Natural killer cell (primary cell): Measurements from ENCODE around the gene GALNT7. TPM values are rescaled to one million over a fixed set of nuclear protein-coding genes. Genes with fewer than 3 reads are reported as not detected.

Experiments used
- ATAC-seq, 3 donors: fragments of 150-1000 bp in 2 of 3; fragments of 200-7000 bp in 1 of 3; cut with Tn5 transposase; 1 replicate in 1 of 3; 2 replicates in 2 of 3; pipeline ENCODE4 v1.10.0; 2021; ENCODE audit warnings: mild to moderate bottlenecking in 2 of 3, moderate library complexity in 2 of 3
- DNase-seq, 2 donors: peaks; one replicate each; pipeline versions ENCODE4 v3.0.0 to v3.0.0-alpha.2; 2013 to 2021; ENCODE audit warnings: mixed read lengths in 1 of 2
- H3K27ac ChIP-seq: one replicate; pipeline ENCODE4 v1.5.1; 2013; ENCODE audit warnings: mild to moderate bottlenecking, low read length
- H3K27me3 ChIP-seq: one replicate; pipeline ENCODE4 v1.6.1; 2013; ENCODE audit warnings: low read length; ENCODE audit not compliant: control insufficient read depth, insufficient read depth
- H3K36me3 ChIP-seq: one replicate; pipeline ENCODE4 v1.6.1; 2013; ENCODE audit warnings: low read length; ENCODE audit not compliant: control insufficient read depth, insufficient read depth
- H3K4me1 ChIP-seq: one replicate; pipeline ENCODE4 v1.6.1; 2013; ENCODE audit warnings: low read length; ENCODE audit not compliant: control insufficient read depth, insufficient read depth
- H3K4me3 ChIP-seq: one replicate; pipeline ENCODE4 v1.5.1; 2013; ENCODE audit warnings: low read length
- H3K9me3 ChIP-seq: one replicate; pipeline ENCODE4 v1.6.1; 2013; ENCODE audit warnings: low read length; ENCODE audit not compliant: control insufficient read depth, insufficient read depth
- H3K27ac Mint-ChIP-seq, 2 donors: one replicate each; pipeline ENCODE4 v1.8.0; 2022; ENCODE audit warnings: mild to moderate bottlenecking in 2 of 2, mixed read lengths in 2 of 2, moderate library complexity in 1 of 2
- H3K27me3 Mint-ChIP-seq, 2 donors: one replicate each; pipeline ENCODE4 v1.8.0; 2022; ENCODE audit warnings: low read depth in 2 of 2, mixed read lengths in 2 of 2
- H3K36me3 Mint-ChIP-seq: one replicate; pipeline ENCODE4 v1.8.0; 2022; ENCODE audit warnings: mixed read lengths
- H3K4me1 Mint-ChIP-seq, 2 donors: one replicate each; pipeline ENCODE4 v1.8.0; 2022; ENCODE audit warnings: mixed read lengths in 2 of 2
- H3K4me3 Mint-ChIP-seq: one replicate; pipeline ENCODE4 v1.8.0; 2022; ENCODE audit warnings: mild to moderate bottlenecking, moderate library complexity, mixed read lengths
- H3K9me3 Mint-ChIP-seq, 2 donors: one replicate each; pipeline ENCODE4 v1.8.0; 2022; ENCODE audit warnings: mixed read lengths in 2 of 2
- CTCF ChIP-seq: fragments of 200-600 bp; IDR thresholded peaks from one replicate; pipeline ENCODE4 v1.8.0; 2022; ENCODE audit warnings: antibody characterized with exemption
- WGBS: methylation state at CpG from one replicate; pipeline ENCODE4 v1.1.7; 2013; ENCODE audit warnings: missing lambda C conversion rate; ENCODE audit not compliant: insufficient coverage; 5-methylcytosine and 5-hydroxymethylcytosine counted together
- intact Hi-C: fragments of 100-400 bp; cut with micrococcal nuclease; formaldehyde crosslinking; loops from one replicate; pipeline ENCODE4 v1.14.2; 2022
- total RNA-seq, 4 donors: library from RNA; stranded (reverse); fragments of 120-200 nt in 1 of 4; gene quantifications; one replicate each; pipeline versions ENCODE4 v1.2.3 to v1.2.4, GENCODE V29; 2013 to 2022

GALNT7 gene
- total RNA-seq, 3 donors from 2014 or later (not counting 1 experiment from before 2014, with no cell fraction given) = 10.9 to 20.8 (median 15.6) TPM

DNA sequence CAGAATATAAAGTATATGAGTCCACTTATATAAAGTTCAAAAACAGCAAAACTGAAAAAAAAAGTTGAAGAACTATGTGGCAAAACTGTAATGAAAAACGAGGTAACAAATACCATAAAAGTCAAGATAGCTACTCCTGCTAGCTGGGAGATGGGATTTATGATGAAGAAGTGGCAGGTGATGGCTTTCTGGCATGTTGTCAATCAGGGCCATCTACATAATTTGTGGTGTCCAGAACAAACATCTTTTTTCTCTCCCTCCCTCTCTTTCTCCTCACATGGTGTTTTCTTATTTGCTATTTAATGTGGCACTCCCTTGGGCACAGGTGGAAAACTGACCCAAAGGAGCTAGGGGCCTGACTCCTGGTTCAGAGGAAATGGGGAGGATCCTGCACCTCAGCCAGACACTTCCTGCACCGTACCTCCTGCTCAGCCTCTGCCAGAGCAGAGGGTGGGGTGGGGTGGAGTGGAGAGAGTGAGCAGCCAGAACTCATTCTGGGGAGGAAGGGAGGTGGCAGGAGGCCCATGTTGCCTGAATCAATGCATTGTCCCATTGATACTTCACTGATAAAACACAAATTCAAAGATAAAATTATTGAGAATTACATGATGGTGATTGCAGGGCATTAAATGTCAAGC is 196.9 kb downstream of the GALNT7 start:
- peaks cover 7% of the 10 kb centered on the region in 2 donors for H3K4me1 Mint-ChIP-seq
- no peaks in the 10 kb centered on the region for H3K9me3 ChIP-seq
- no peaks in the 10 kb centered on the region for H3K36me3 ChIP-seq
- no peak overlapping the region for H3K27ac Mint-ChIP-seq
- no peak overlapping the region for H3K4me3 Mint-ChIP-seq
- H3K27me3 Mint-ChIP-seq = peaks cover 0 to 2% of the 10 kb centered on the region in 2 donors
- no peak for TF ChIP-seq CTCF
- no peak for ATAC-seq
- no peak overlapping the region for H3K27ac ChIP-seq
- no peaks in the 10 kb centered on the region for H3K9me3 Mint-ChIP-seq
- no peaks in the 10 kb centered on the region for H3K27me3 ChIP-seq
- peaks cover 9% of the 10 kb centered on the region for H3K4me1 ChIP-seq
- peak in 1 of 2 donors; percentile 17 for DNase-seq
- no peaks in the 10 kb centered on the region for H3K36me3 Mint-ChIP-seq
- no peak overlapping the region for H3K4me3 ChIP-seq
- 0% methylated on average over 2 of the region's 2 CpGs for WGBS
- intact Hi-C loops = no loop called here

DNA sequence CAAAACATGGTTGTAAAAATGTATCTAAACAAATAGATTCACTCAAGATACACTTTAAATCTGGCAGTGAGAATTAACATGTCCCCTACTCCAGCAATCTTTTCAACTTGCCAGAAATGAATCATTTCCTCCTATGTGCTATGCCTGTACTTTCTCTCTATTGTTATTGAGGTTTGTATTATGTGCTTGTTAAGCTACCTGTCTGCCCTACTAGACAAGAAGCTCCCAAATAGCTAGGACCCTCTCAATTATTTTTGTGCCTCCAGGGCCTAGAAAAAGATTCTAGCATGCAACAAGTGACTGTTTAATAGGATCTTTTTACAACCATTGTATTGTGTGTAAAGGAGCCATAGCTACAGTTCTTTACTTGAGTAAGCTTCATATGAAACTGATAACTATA is 198.7 kb downstream of the GALNT7 start:
- Mint-ChIP-seq H3K36me3 (no peaks in the 10 kb centered on the region), H3K4me3 (peak overlapping the region; percentile 61), H3K27ac (no peak overlapping the region), H3K27me3 (peaks cover 0 to 2% of the 10 kb centered on the region in 2 donors), H3K4me1 (peaks cover 16 to 21% of the 10 kb centered on the region in 2 donors), H3K9me3 (no peaks in the 10 kb centered on the region)
- no peak overlapping the region for H3K27ac ChIP-seq
- H3K9me3 ChIP-seq = no peaks in the 10 kb centered on the region
- H3K36me3 ChIP-seq = no peaks in the 10 kb centered on the region
- no peak overlapping the region for H3K4me3 ChIP-seq
- no peak for TF ChIP-seq CTCF
- intact Hi-C loops = no loop called here
- no peak for ATAC-seq
- peaks cover 16% of the 10 kb centered on the region for H3K4me1 ChIP-seq
- no peak for DNase-seq
- H3K27me3 ChIP-seq = no peaks in the 10 kb centered on the region

DNA sequence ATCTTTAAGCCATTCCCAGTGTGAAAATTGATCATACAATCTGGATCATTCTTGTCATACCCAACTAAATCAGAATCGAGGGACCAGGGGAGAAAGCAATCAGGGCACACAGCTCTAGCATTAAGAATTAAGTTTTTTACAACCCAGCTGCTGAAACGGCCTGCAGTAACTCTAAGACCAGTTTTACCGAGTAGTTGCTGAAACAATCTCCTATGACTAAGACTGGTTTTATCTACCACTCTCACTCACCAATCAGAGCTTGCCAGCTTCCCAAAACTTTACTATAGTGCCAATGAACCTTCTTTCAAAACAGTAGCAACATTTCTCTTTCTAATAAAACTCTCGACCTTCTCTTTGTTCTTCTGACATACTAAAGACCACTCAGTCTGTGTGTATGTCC is 199.3 kb downstream of the GALNT7 start:
- Mint-ChIP-seq H3K36me3 (no peaks in the 10 kb centered on the region), H3K4me1 (peaks cover 16 to 21% of the 10 kb centered on the region in 2 donors), H3K27me3 (peaks cover 0 to 2% of the 10 kb centered on the region in 2 donors), H3K27ac (no peak overlapping the region), H3K4me3 (no peak overlapping the region), H3K9me3 (no peaks in the 10 kb centered on the region)
- DNase-seq (no peak), ATAC-seq (no peak)
- intact Hi-C loops = no loop called here
- Histone ChIP-seq H3K27ac (no peak overlapping the region), H3K4me1 (peaks cover 16% of the 10 kb centered on the region), H3K4me3 (no peak overlapping the region), H3K36me3 (no peaks in the 10 kb centered on the region), H3K9me3 (no peaks in the 10 kb centered on the region), H3K27me3 (no peaks in the 10 kb centered on the region)
- TF ChIP-seq CTCF = no peak
- WGBS = 65% methylated on average over 4 of the region's 4 CpGs

- peak; percentile 24 to 45 (median 27) for ATAC-seq
- intact Hi-C loops = no loop called here
- H3K27me3 ChIP-seq = no peaks in the 10 kb centered on the region
- no peak for DNase-seq
- no peaks in the 10 kb centered on the region for H3K9me3 ChIP-seq
- no peaks in the 10 kb centered on the region for H3K27me3 Mint-ChIP-seq
- H3K27ac ChIP-seq = peak overlapping the region; percentile 92
- H3K36me3 ChIP-seq = no peaks in the 10 kb centered on the region
- H3K4me3 Mint-ChIP-seq = peak overlapping the region; percentile 100
- peak overlapping the region; percentile 98 for H3K4me3 ChIP-seq
- H3K9me3 Mint-ChIP-seq = no peaks in the 10 kb centered on the region
- 1% methylated on average over 13 of the region's 14 CpGs for WGBS
- peak overlapping the region; percentile 92 to 94 for H3K27ac Mint-ChIP-seq
- H3K36me3 Mint-ChIP-seq = no peaks in the 10 kb centered on the region
- H3K4me1 Mint-ChIP-seq = peaks cover 21 to 26% of the 10 kb centered on the region in 2 donors
- TF ChIP-seq CTCF = no peak
- H3K4me1 ChIP-seq = peaks cover 16% of the 10 kb centered on the region
Observed at GRCh38 chr4:173370130-173370476, 201.5 kb downstream of the GALNT7 start.
